SK-N-SH (cell line): ENCODE data around the gene HOXB9. TPM values are rescaled to one million over a fixed set of nuclear protein-coding genes. Genes with fewer than 3 reads are reported as not detected.

Experiments
- CTCF ChIA-PET: fragments of 300-600, 350-600 bp; formaldehyde crosslinking; extraction: SDS; loops from one replicate; lab custom pipeline; 2021; lab: Yijun Ruan, JAX
- POLR2A ChIA-PET: fragments of 350-600 bp; sonication (Branson Sonifier 250); formaldehyde crosslinking; extraction: SDS; loops from one replicate; lab custom pipeline; 2020; ENCODE audit warnings: antibody characterized with exemption, inconsistent platforms; lab: Yijun Ruan, JAX
- DNase-seq: peaks from one replicate; pipeline ENCODE4 v3.0.0; 2012
- H2AFZ ChIP-seq: fragments of 200-600 bp; sonication (generic); 2 replicates; pipeline ENCODE4 v1.8.1; 2016; ENCODE audit warnings: antibody characterized with exemption, mild to moderate bottlenecking, low read depth
- H3F3A ChIP-seq: fragments of 200-600 bp; sonication (generic); replicated peaks from 2 replicates; pipeline ENCODE3; 2016; ENCODE audit warnings: antibody characterized with exemption, mild to moderate bottlenecking; ENCODE audit not compliant: insufficient read depth
- H3K27ac ChIP-seq, 2 experiments: fragments of 200-500 bp in 1 of 2; fragments of 200-600 bp in 1 of 2; sonication (Bioruptor generic) in 1 of 2; sonication (generic), shearing (Covaris generic) in 1 of 2; 2 replicates each; pipeline versions ENCODE4 v1.5.1 to v1.6.1; 2014 to 2016; ENCODE audit warnings: low read depth in 2 of 2, inconsistent platforms in 1 of 2, low read length in 1 of 2, mild to moderate bottlenecking in 1 of 2, mixed read lengths in 1 of 2
- H3K27me3 ChIP-seq: fragments of 200-600 bp; sonication (generic), shearing (Covaris generic); 2 replicates; pipeline ENCODE4 v1.6.1; 2016; ENCODE audit warnings: mixed run types; ENCODE audit not compliant: insufficient read depth
- H3K36me3 ChIP-seq, 2 experiments: fragments of 200-500 bp in 1 of 2; fragments of 200-600 bp in 1 of 2; sonication (Bioruptor generic) in 1 of 2; sonication (generic) in 1 of 2; replicated peaks in 1 of 2; 2 replicates each; pipeline versions ENCODE3 to v1.5.1; 2014 to 2016; ENCODE audit warnings: low read length in 1 of 2, mild to moderate bottlenecking in 1 of 2; ENCODE audit not compliant: insufficient read depth in 2 of 2, control insufficient read depth in 1 of 2
- H3K4me1 ChIP-seq, 2 experiments: fragments of 200-500 bp in 1 of 2; fragments of 200-600 bp in 1 of 2; sonication (Bioruptor generic) in 1 of 2; sonication (generic), shearing (Covaris generic) in 1 of 2; 2 replicates each; pipeline versions ENCODE4 v1.5.1 to v1.6.1; 2014 to 2016; ENCODE audit warnings: low read depth in 1 of 2, low read length in 1 of 2, mixed run types in 1 of 2; ENCODE audit not compliant: insufficient read depth in 2 of 2, control insufficient read depth in 1 of 2
- H3K4me2 ChIP-seq: fragments of 200-600 bp; sonication (generic), shearing (Covaris generic); 2 replicates; pipeline ENCODE4 v1.6.1; 2017; ENCODE audit warnings: mixed run types
- H3K4me3 ChIP-seq, 2 experiments: fragments of 200-500 bp in 1 of 2; fragments of 200-600 bp in 1 of 2; sonication (Bioruptor generic) in 1 of 2; sonication (generic), shearing (Covaris generic) in 1 of 2; 2 replicates each; pipeline versions ENCODE4 v1.5.1 to v1.8.1; 2014 to 2016; ENCODE audit warnings: low read depth in 2 of 2, inconsistent platforms in 1 of 2, low read length in 1 of 2, mild to moderate bottlenecking in 1 of 2, mixed read lengths in 1 of 2, moderate library complexity in 1 of 2
- H3K79me2 ChIP-seq: fragments of 200-600 bp; sonication (generic); 2 replicates; pipeline ENCODE4 v1.8.1; 2017; ENCODE audit warnings: mild to moderate bottlenecking; ENCODE audit not compliant: insufficient read depth
- H3K9ac ChIP-seq: fragments of 200-600 bp; sonication (generic); 2 replicates; pipeline ENCODE4 v1.6.1; 2017; ENCODE audit warnings: mixed run types
- H3K9me2 ChIP-seq: fragments of 200-600 bp; sonication (generic); 2 replicates; pipeline ENCODE4 v1.6.1; 2017; ENCODE audit warnings: mixed run types
- H3K9me3 ChIP-seq: fragments of 200-600 bp; sonication (generic); 2 replicates; pipeline ENCODE4 v1.6.1; 2017; ENCODE audit warnings: mixed run types, mild to moderate bottlenecking, moderate library complexity
- H4K20me1 ChIP-seq: fragments of 200-600 bp; sonication (generic); 2 replicates; pipeline ENCODE4 v1.6.1; 2017; ENCODE audit warnings: mild to moderate bottlenecking, mixed run types; ENCODE audit not compliant: insufficient read depth
- ELF1 ChIP-seq: IDR thresholded peaks from 2 replicates; pipeline ENCODE4 v1.4.0; 2012
- FOXM1 ChIP-seq: IDR thresholded peaks from 2 replicates; pipeline ENCODE4 v1.4.0; 2012; ENCODE audit warnings: low read depth, mild to moderate bottlenecking
- GATA2 ChIP-seq: sonication (generic); formaldehyde crosslinking; IDR thresholded peaks from 2 replicates; pipeline ENCODE4 v1.5.0; 2020; ENCODE audit warnings: mild to moderate bottlenecking, missing genetic modification reagents
- JUND ChIP-seq: IDR thresholded peaks from 2 replicates; pipeline ENCODE4 v1.4.0; 2012
- PBX3 ChIP-seq: IDR thresholded peaks from 2 replicates; pipeline ENCODE4; 2012
- RFX5 ChIP-seq: IDR thresholded peaks from 2 replicates; pipeline ENCODE4 v1.6.1; 2012; ENCODE audit warnings: mild to moderate bottlenecking, improper control_type of control experiment, low read length
- TEAD4 ChIP-seq: IDR thresholded peaks from 2 replicates; pipeline ENCODE4 v1.4.0; 2012; ENCODE audit warnings: mild to moderate bottlenecking, borderline replicate concordance; ENCODE audit not compliant: insufficient read depth
- WGBS: methylation state at CpG from one replicate; pipeline ENCODE4 v1.1.6; 2017; ENCODE audit warnings: low lambda C conversion rate; 5-methylcytosine and 5-hydroxymethylcytosine counted together
- polyA plus RNA-seq, 3 experiments: library from polyadenylated mRNA; depleted of rRNA; stranded (reverse); fragments of >200 nt; gene quantifications; 2 replicates each; pipeline ENCODE4 v1.2.3, GENCODE V29; 2012
- TF ChIP-seq, protein P1 (sequence below): IDR thresholded peaks from 2 replicates; pipeline ENCODE4 v1.4.0; 2012; ENCODE audit warnings: low read depth, borderline replicate concordance
- TF ChIP-seq, protein P2 (sequence below): fragments of 200-600 bp; sonication (generic); IDR thresholded peaks from 2 replicates; pipeline ENCODE4 v1.6.1; 2017; ENCODE audit warnings: antibody characterized with exemption, mild to moderate bottlenecking, moderate library complexity

Gene HOXB9
- polyA plus RNA-seq, 1 of the 3 experiments (the other 2 are of a cell fraction), result not detected

- TF ChIP-seq ELF1 (no peak), TEAD4 (no peak)
- TF ChIP-seq, protein P1, sequence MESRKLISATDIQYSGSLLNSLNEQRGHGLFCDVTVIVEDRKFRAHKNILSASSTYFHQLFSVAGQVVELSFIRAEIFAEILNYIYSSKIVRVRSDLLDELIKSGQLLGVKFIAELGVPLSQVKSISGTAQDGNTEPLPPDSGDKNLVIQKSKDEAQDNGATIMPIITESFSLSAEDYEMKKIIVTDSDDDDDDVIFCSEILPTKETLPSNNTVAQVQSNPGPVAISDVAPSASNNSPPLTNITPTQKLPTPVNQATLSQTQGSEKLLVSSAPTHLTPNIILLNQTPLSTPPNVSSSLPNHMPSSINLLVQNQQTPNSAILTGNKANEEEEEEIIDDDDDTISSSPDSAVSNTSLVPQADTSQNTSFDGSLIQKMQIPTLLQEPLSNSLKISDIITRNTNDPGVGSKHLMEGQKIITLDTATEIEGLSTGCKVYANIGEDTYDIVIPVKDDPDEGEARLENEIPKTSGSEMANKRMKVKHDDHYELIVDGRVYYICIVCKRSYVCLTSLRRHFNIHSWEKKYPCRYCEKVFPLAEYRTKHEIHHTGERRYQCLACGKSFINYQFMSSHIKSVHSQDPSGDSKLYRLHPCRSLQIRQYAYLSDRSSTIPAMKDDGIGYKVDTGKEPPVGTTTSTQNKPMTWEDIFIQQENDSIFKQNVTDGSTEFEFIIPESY, result no peak
Measured at GRCh38 chr17:48632579-48633265, 6.6 kb upstream of the HOXB9 start (continued).

- DNase-seq, result no peak
Measured at GRCh38 chr17:48631693-48632578, 5.8 kb upstream of the HOXB9 start.

More at GRCh38 chr17:48631693-48632578, 5.8 kb upstream of the HOXB9 start:
- H3K36me3 ChIP-seq, result no peaks in the 10 kb centered on the region
- no peaks in the 10 kb centered on the region for H3K9me2 ChIP-seq
- no peaks in the 10 kb centered on the region for H3K9me3 ChIP-seq
- no peaks in the 10 kb centered on the region for H3K79me2 ChIP-seq
- no peak overlapping the region for H3K27ac ChIP-seq
- TF ChIP-seq PBX3, result no peak
- TF ChIP-seq GATA2 (CRISPR knock-in tag), result no peak
- no peak for TF ChIP-seq RFX5
- TF ChIP-seq JUND, result no peak
- TF ChIP-seq FOXM1, result no peak
- TF ChIP-seq, protein P1, result no peak
- TF ChIP-seq, protein P2, sequence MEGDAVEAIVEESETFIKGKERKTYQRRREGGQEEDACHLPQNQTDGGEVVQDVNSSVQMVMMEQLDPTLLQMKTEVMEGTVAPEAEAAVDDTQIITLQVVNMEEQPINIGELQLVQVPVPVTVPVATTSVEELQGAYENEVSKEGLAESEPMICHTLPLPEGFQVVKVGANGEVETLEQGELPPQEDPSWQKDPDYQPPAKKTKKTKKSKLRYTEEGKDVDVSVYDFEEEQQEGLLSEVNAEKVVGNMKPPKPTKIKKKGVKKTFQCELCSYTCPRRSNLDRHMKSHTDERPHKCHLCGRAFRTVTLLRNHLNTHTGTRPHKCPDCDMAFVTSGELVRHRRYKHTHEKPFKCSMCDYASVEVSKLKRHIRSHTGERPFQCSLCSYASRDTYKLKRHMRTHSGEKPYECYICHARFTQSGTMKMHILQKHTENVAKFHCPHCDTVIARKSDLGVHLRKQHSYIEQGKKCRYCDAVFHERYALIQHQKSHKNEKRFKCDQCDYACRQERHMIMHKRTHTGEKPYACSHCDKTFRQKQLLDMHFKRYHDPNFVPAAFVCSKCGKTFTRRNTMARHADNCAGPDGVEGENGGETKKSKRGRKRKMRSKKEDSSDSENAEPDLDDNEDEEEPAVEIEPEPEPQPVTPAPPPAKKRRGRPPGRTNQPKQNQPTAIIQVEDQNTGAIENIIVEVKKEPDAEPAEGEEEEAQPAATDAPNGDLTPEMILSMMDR, result no peak
- TF ChIP-seq, all 33 proteins: peak for 0
- Histone ChIP-seq H3K4me1 (no peaks in the 10 kb centered on the region), H4K20me1 (peaks cover 1% of the 10 kb centered on the region; the same call in 1 of the 2 replicates), H3K9ac (no peak overlapping the region), H3K4me3 (no peak overlapping the region), H2AFZ (no peak overlapping the region), H3K4me2 (no peak overlapping the region), H3K27me3 (peaks cover 100% of the 10 kb centered on the region), H3F3A (no peaks in the 10 kb centered on the region)
- ChIA-PET POLR2A (no interaction called here), CTCF (interaction anchor here (0.6 to 2.0 kb wide), 9 partner anchors 9 to 324 kb away, joined by 3 to 16 read pairs (median 5); no protein-coding TSS in a partner anchor)
- WGBS, result 5% methylated on average over 7 of the region's 7 CpGs
